Body of pancreas (tissue), 4 donors: Measurements from ENCODE around the gene MYADML2.

Source experiments
- POLR2A ChIP-seq, 3 donors: fragments of 450-650 bp; IDR thresholded peaks; one replicate each; pipeline ENCODE4 v1.6.1; 2016; ENCODE audit warnings: antibody characterized with exemption in 3 of 3, mild to moderate bottlenecking in 2 of 3
- TF ChIP-seq, protein P1 (sequence below), 7 experiments: fragments of 450-650 bp in 4 of 7; fragments of 200-600 bp in 3 of 7; sonication (generic) in 3 of 7; IDR thresholded peaks; one replicate each; pipeline ENCODE4 v1.5.1; 2016 to 2019; ENCODE audit warnings: antibody characterized with exemption in 7 of 7

DNA sequence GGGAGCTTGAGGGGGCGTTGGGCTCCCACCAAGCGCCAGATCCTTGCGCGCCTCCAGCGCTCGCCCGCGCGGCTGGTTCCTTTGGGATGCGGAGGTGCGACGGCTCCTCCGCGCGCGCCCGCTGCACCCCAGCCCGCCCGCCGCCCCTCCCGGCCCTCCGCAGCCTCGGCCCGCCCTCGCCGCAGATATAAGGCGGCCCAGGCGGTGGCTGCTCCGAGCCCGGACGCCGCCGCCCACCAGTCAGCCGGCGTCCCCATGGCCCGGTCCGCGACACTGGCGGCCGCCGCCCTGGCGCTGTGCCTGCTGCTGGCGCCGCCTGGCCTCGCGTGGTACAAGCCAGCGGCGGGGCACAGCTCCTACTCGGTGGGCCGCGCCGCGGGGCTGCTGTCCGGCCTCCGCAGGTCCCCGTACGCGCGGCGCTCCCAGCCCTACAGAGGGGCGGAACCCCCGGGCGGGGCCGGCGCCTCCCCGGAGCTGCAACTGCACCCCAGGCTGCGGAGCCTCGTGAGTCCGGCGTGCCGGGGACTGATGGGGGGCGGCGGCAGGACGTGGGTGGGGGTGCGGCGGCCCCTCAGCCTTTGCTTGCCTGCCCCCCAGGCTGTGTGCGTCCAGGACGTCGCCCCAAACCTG is 44.9 kb downstream of the MYADML2 start, which contains the start of gene NPB:
- TF ChIP-seq, protein P1, sequence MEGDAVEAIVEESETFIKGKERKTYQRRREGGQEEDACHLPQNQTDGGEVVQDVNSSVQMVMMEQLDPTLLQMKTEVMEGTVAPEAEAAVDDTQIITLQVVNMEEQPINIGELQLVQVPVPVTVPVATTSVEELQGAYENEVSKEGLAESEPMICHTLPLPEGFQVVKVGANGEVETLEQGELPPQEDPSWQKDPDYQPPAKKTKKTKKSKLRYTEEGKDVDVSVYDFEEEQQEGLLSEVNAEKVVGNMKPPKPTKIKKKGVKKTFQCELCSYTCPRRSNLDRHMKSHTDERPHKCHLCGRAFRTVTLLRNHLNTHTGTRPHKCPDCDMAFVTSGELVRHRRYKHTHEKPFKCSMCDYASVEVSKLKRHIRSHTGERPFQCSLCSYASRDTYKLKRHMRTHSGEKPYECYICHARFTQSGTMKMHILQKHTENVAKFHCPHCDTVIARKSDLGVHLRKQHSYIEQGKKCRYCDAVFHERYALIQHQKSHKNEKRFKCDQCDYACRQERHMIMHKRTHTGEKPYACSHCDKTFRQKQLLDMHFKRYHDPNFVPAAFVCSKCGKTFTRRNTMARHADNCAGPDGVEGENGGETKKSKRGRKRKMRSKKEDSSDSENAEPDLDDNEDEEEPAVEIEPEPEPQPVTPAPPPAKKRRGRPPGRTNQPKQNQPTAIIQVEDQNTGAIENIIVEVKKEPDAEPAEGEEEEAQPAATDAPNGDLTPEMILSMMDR (IDR thresholded peaks at IDR 0.05), result no peak
- no peak for TF ChIP-seq POLR2A (IDR thresholded peaks at IDR 0.05)
